HG03571 (cell line): ENCODE data around the gene FAM131B.

Experiments used
- ATAC-seq: cut with Tn5 transposase; IDR thresholded peaks from one replicate; pipeline ENCODE4 v1.9.1; 2021; ENCODE audit not compliant: unreplicated experiment

The FAM131B gene

GRCh38 chr7:143325240-143325639, 37.3 kb downstream of the FAM131B start:
- ATAC-seq, result no peak

GRCh38 chr7:143323653-143324052, 38.9 kb downstream of the FAM131B start:
- ATAC-seq, result no peak

GRCh38 chr7:143322760-143323633, 39.5 kb downstream of the FAM131B start:
- ATAC-seq, result no peak

- ATAC-seq, result no peak
These were observed 40.8 kb downstream of the FAM131B start for GRCh38 chr7:143321734-143322133.

GRCh38 chr7:143321242-143321641, 41.3 kb downstream of the FAM131B start:
- no peak for ATAC-seq

GRCh38 chr7:143320620-143321019, 41.9 kb downstream of the FAM131B start:
- ATAC-seq, result no peak

GRCh38 chr7:143318661-143319060, 43.9 kb downstream of the FAM131B start:
- no peak for ATAC-seq

- ATAC-seq, result no peak
These were observed 46.0 kb downstream of the FAM131B start for GRCh38 chr7:143316492-143316891.

GRCh38 chr7:143315776-143316175, 46.7 kb downstream of the FAM131B start, which contains the start of gene CLCN1:
Gene CLCN1 (plus strand): TSS chr7:143316111. CDS start chr7:143316213, 102 bp downstream.
- no peak for ATAC-seq

- ATAC-seq, result no peak
These were observed 48.4 kb downstream of the FAM131B start for GRCh38 chr7:143314127-143314526.

- no peak for ATAC-seq
These were observed 53.9 kb downstream of the FAM131B start for GRCh38 chr7:143308632-143309031.

- no peak for ATAC-seq
These were observed 57.0 kb downstream of the FAM131B start for GRCh38 chr7:143305423-143306070.

GRCh38 chr7:143304938-143305337, 57.6 kb downstream of the FAM131B start:
- no peak for ATAC-seq

GRCh38 chr7:143303733-143304132, 58.8 kb downstream of the FAM131B start:
- ATAC-seq, result no peak
